IPS-18a (cell line): ENCODE data around the gene BEST4.
A peak's percentile ranks its signal among the peaks of the same experiment; 100 is the strongest.
"Not testable (repeated sequence)": the region's sequence is repeated elsewhere in the genome, so short reads cannot be mapped to it uniquely, and the experiment has no call there.

ENCODE experiments used
- H3K27ac ChIP-seq: one replicate; pipeline ENCODE4 v1.5.1; 2013; ENCODE audit warnings: low read length
- H3K27me3 ChIP-seq: one replicate; pipeline ENCODE4 v1.6.1; 2013; ENCODE audit warnings: mild to moderate bottlenecking, low read length; ENCODE audit not compliant: control insufficient read depth, insufficient read depth
- H3K36me3 ChIP-seq: one replicate; pipeline ENCODE4 v1.6.1; 2013; ENCODE audit warnings: low read depth, low read length; ENCODE audit not compliant: control insufficient read depth
- H3K4me1 ChIP-seq: one replicate; pipeline ENCODE4 v1.6.1; 2013; ENCODE audit warnings: low read depth, low read length; ENCODE audit not compliant: control insufficient read depth
- H3K4me3 ChIP-seq: one replicate; pipeline ENCODE4 v1.5.1; 2013; ENCODE audit warnings: low read length
- H3K9ac ChIP-seq: one replicate; pipeline ENCODE4 v1.6.1; 2013; ENCODE audit warnings: mild to moderate bottlenecking, low read length, moderate library complexity
- H3K9me3 ChIP-seq: one replicate; pipeline ENCODE4 v1.6.1; 2013; ENCODE audit warnings: low read depth, low read length; ENCODE audit not compliant: control insufficient read depth

The BEST4 gene

DNA sequence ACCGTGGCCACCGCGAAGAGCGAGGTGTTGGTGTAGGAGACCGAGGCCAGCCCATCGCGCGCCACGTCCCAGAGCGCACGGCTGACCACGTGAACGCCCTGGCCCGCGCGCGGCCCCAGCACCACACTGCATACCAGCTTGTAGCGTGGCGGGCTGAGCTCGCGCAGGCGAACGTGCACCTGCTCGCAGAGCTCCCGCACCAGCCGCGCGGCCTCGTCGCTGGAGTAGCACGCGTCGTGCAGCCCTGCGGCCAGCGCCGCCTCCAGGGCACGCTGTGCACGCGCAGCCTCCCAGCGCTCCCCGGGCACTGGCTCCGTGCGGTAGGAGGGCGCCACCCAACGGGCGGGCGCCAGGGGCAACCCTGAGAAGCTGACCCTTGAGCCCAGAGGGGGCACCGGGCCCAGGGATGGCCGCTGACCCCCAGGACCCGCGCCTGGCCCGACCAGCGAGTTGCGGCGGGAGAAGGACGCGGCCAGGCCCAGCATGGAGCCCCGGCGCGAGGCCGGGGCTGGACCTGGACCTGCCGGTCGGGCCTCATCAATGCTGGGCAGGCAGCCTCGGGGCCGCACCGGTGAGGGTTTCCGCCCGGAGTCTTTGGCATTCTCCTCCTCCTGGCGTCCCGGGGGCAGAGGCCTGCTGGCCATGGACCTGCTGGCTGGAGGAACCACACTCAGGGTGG lies 18.2 kb upstream of the BEST4 start:
- no peak overlapping the region for H3K27ac ChIP-seq
- peak overlapping the region; percentile 75 for H3K9ac ChIP-seq
- H3K27me3 ChIP-seq: no peaks in the 10 kb centered on the region
- peaks cover 28% of the 10 kb centered on the region for H3K4me1 ChIP-seq
- H3K4me3 ChIP-seq: no peak overlapping the region
- H3K36me3 ChIP-seq: peaks cover 9% of the 10 kb centered on the region
- no peaks in the 10 kb centered on the region for H3K9me3 ChIP-seq

DNA sequence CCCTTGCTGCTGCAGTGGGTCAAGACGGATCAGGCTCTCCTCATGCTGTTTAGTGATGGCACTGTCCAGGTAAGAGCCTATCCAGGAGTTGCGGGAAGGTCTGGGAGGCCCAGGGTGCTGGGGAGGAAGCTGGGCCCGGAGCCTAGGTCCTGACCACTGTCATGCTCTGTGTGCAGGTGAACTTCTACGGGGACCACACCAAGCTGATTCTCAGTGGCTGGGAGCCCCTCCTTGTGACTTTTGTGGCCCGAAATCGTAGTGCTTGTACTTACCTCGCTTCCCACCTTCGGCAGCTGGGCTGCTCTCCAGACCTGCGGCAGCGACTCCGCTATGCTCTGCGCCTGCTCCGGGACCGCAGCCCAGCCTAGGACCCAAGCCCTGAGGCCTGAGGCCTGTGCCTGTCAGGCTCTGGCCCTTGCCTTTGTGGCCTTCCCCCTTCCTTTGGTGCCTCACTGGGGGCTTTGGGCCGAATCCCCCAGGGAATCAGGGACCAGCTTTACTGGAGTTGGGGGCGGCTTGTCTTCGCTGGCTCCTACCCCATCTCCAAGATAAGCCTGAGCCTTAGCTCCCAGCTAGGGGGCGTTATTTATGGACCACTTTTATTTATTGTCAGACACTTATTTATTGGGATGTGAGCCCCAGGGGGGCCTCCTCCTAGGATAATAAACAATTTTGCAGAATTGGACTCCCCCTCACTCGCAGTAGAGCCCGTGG lies 17.5 kb upstream of the BEST4 start:
- Histone ChIP-seq H3K27me3 (peaks cover 5% of the 10 kb centered on the region), H3K4me1 (peaks cover 28% of the 10 kb centered on the region), H3K9ac (no peak overlapping the region), H3K4me3 (no peak overlapping the region), H3K27ac (no peak overlapping the region), H3K9me3 (no peaks in the 10 kb centered on the region), H3K36me3 (peaks cover 9% of the 10 kb centered on the region)

DNA sequence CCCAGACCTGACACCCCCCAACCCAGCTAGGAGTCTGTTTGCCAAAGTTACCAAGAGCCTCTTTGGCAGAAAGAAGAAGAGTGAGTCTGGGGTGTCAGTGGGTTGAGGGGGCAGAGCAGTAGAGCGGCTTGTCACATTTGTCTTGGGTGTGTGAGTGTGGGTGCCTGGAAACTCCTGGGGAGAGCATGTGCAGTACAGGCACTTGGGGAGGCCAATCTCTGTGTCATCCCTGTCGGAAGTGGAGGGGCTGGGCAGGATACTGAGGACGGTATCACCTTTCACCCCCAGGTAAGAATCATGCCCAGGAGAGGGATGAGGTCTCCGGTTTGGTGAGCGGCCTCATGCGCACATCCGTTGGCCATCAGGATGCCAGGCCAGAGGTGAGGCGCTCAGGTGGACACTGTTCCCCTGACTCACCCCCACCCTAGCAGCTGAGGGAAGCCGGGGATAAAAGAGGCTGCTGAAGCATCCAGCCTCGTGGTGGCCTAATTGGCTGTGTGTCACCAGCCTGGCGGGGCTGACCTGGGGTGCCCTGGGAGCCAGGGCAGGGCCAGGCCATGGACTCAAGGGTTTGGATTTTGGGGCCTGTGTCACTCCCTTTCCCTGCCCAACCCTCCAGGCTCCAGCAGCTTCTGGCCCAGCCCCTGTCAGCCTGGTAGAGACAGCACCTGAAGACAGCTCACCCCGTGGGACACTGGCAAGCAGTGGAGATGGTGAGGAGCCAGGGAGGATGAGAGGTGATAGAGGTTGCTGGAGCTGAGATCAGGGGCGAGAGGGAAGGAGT lies 15.5 kb upstream of the BEST4 start:
- Histone ChIP-seq H3K27me3 (peaks cover 5% of the 10 kb centered on the region), H3K9ac (no peak overlapping the region), H3K9me3 (no peaks in the 10 kb centered on the region), H3K4me1 (peaks cover 16% of the 10 kb centered on the region), H3K4me3 (no peak overlapping the region), H3K36me3 (peaks cover 9% of the 10 kb centered on the region), H3K27ac (no peak overlapping the region)

DNA sequence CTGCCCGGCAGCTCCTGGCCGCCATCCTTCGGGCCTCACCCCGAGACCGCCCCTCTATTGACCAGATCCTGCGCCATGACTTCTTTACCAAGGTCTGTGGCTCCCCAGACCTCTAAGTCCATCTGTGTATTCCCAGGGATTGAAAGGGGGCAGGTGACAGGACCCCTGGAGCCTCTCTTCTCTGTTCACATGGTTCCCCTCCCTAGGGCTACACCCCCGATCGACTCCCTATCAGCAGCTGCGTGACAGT lies 15.0 kb upstream of the BEST4 start:
- Histone ChIP-seq H3K4me3 (no peak overlapping the region), H3K9me3 (no peaks in the 10 kb centered on the region), H3K36me3 (peaks cover 9% of the 10 kb centered on the region), H3K27ac (no peak overlapping the region), H3K27me3 (peaks cover 5% of the 10 kb centered on the region), H3K9ac (no peak overlapping the region), H3K4me1 (peaks cover 12% of the 10 kb centered on the region)

DNA sequence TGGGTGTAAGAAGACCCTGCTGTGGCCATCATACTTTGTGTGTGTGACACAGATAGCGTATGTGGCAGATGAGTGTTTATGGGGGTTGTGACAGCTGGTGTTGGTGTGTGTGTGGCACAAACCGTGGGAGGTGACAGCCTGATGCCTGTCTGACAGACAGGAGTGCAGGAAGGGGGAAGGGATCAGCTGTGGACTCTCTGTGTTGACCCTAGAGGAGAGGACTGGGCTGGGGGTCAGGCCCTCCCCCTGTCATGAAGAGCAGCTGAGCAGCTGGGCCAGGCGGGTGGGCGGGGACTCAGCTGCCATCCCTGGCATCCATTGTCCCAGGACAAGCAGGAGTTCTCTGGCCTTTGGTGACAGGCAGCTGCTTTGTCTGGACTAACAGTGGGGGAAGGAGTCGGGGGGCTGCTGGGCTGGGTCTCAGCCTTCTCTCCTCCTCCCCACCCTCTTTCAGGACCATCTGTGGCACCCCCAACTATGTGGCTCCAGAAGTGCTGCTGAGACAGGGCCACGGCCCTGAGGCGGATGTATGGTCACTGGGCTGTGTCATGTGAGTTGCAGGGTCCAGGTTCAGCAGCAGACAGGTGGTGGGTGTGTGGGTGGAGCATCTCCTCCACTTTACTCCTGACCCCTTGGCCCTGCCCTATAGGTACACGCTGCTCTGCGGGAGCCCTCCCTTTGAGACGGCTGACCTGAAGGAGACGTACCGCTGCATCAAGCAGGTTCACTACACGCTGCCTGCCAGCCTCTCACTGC lies 14.5 kb upstream of the BEST4 start:
- H3K4me1 ChIP-seq: peaks cover 7% of the 10 kb centered on the region
- peaks cover 5% of the 10 kb centered on the region for H3K27me3 ChIP-seq
- H3K27ac ChIP-seq: no peak overlapping the region
- H3K9me3 ChIP-seq: no peaks in the 10 kb centered on the region
- H3K9ac ChIP-seq: no peak overlapping the region
- no peak overlapping the region for H3K4me3 ChIP-seq
- peaks cover 9% of the 10 kb centered on the region for H3K36me3 ChIP-seq

DNA sequence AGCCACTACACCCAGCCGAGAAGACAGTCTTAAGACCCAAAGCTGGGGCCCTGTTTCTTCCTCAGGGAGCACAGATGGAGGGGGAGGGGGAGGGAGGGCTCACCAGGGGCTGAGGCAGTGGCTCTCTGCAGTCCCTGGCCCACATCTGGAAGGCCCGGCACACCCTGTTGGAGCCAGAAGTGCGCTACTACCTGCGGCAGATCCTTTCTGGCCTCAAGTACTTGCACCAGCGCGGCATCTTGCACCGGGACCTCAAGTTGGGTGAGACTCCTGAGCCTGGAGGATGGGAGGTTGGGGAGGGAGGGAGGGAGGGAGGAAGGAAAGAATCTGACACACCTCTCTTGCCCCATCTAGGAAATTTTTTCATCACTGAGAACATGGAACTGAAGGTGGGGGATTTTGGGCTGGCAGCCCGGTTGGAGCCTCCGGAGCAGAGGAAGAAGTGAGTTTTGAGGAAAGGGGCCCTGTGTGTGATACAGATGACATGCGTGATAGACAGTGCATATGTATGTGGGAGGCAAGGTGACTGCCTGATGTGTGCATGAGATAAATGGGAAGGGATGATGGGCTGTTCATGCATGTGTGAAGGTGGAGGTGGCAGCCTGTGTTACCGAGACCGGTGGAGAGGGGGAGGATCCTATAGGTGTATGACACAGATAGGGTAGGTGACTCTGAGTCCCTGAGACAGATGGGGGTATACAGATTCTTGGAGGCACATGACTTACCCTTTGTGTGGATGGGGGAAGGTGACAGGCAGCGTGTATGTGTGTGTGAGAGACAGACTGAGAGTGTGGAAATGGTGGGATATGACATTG lies 13.7 kb upstream of the BEST4 start:
- Histone ChIP-seq H3K4me3 (no peak overlapping the region), H3K27ac (no peak overlapping the region), H3K27me3 (peaks cover 5% of the 10 kb centered on the region), H3K9me3 (no peaks in the 10 kb centered on the region), H3K9ac (no peak overlapping the region), H3K4me1 (no peaks in the 10 kb centered on the region), H3K36me3 (peaks cover 9% of the 10 kb centered on the region)

DNA sequence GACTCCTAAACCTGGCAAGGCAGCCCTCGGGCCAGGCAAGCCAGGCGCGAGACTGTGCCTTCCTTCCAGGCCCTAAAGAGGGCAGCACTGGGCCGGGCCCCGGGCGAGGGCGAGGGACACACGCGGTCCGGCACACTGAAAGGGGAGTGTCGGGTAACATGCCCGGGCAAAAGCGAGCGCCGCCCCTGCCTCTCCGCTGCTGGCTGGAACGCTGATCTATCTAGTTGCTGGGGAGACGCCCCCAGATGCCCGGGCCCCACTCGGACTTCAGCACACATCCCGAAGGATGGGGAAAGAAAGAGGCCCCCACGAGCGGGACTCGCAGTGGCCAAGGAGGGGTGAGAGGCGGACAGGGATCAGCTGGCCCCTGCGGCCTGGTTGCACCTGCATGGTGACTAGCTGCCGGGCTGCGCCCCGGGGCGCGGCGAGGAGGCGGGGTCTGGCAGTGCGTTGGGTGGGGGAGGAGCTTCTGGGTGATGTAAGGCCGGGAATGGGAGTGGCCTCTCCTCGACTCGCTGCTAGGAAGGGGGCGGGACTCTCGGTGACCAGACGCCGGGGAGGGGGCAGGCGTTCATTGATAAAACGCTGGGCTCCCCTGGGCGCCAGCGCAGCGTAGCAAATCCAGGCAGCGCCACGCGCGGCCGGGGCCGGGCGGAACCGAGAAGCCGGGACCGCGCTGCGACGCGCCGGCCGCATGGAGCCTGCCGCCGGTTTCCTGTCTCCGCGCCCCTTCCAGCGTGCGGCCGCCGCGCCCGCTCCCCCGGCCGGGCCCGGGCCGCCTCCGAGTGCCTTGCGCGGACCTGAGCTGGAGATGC lies 12.0 kb upstream of the BEST4 start, which contains the start of gene PLK3:
TSS of gene PLK3 (plus strand) at position 608 of the 815 bp plus-strand sequence. CDS start at position 695, 87 bp downstream.
- Histone ChIP-seq H3K4me1 (no peaks in the 10 kb centered on the region), H3K36me3 (peaks cover 9% of the 10 kb centered on the region)

DNA sequence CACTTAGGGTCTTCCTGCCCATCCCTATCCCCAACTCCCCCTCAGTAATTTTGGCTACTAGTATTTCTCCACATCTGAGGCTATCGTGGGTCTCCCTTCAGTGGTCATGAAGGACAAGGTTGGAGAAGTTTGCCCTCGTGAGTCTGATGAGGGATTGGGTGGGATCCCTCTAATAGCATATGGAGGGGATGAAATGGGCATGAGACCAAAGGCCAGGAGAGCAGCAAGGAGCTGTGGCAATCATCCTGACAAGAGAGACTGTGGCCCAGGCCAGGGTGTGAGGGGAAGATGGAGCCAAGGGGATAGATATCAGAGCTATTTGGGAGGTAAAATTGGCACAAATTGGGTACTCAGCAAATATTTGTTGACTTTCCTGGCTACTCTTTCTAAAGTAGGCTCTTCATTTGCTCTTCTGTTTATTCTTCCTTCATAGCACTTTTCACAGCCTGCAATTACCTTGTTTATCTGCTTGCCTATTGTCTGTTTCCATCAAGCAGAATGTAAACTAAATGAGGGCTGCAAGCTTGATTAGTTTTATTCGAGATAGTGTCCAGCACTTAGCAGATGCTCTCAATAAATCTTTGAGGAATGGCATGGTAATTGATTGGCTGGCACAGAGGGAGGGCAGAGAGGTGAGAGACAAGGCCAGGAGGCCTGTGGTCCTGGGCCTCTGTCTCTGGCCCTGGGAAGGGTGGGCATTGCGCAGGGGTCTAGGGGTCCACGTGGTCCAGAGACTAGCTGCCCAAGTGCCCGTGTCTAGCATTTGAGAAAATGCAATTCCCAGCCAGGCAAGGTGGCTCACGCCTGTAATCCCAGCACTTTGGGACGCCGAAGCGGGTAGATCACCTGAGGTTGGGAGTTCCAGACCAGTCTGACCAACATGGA lies 10.8 kb upstream of the BEST4 start:
- no peak overlapping the region for H3K9ac ChIP-seq
- peaks cover 5% of the 10 kb centered on the region for H3K27me3 ChIP-seq
- no peaks in the 10 kb centered on the region for H3K9me3 ChIP-seq
- no peak overlapping the region for H3K4me3 ChIP-seq
- H3K36me3 ChIP-seq: peaks cover 9% of the 10 kb centered on the region
- H3K4me1 ChIP-seq: no peaks in the 10 kb centered on the region
- H3K27ac ChIP-seq: no peak overlapping the region

More for the DNA sequence above, 12.0 kb upstream of the BEST4 start, which contains the start of gene PLK3:
- Histone ChIP-seq H3K9me3 (no peaks in the 10 kb centered on the region), H3K27me3 (peaks cover 5% of the 10 kb centered on the region), H3K27ac (peak within 1 kb of the TSS; percentile 69), H3K9ac (peak within 1 kb of the TSS; percentile 82), H3K4me3 (peak within 1 kb of the TSS; percentile 60)

DNA sequence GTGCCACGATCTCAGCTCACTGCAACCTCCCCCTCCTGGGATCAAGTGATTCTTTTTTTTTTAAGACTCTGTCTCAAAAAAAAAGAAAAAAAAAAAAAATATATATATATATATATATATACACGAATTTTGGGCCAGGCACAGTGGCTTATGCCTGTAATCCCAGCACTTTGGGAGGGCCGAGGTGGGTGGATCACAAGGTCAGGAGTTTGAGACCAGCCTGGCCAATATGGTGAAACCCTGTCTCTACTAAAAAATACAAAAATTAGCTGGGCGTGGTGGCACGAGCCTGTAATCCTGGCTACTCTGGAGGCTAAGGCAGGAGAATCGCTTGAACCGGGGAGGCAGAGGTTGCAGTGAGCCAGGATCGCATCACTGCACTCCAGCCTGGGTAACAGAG lies 9.9 kb upstream of the BEST4 start:
- not testable (repeated sequence) for H3K27ac ChIP-seq, H3K36me3 ChIP-seq, H3K4me1 ChIP-seq, H3K9me3 ChIP-seq, H3K27me3 ChIP-seq, H3K9ac ChIP-seq, H3K4me3 ChIP-seq
